Measurements from ENCODE around the gene CBX1.

- TF ChIP-seq, protein P1, sequence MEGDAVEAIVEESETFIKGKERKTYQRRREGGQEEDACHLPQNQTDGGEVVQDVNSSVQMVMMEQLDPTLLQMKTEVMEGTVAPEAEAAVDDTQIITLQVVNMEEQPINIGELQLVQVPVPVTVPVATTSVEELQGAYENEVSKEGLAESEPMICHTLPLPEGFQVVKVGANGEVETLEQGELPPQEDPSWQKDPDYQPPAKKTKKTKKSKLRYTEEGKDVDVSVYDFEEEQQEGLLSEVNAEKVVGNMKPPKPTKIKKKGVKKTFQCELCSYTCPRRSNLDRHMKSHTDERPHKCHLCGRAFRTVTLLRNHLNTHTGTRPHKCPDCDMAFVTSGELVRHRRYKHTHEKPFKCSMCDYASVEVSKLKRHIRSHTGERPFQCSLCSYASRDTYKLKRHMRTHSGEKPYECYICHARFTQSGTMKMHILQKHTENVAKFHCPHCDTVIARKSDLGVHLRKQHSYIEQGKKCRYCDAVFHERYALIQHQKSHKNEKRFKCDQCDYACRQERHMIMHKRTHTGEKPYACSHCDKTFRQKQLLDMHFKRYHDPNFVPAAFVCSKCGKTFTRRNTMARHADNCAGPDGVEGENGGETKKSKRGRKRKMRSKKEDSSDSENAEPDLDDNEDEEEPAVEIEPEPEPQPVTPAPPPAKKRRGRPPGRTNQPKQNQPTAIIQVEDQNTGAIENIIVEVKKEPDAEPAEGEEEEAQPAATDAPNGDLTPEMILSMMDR (IDR thresholded peaks at IDR 0.05): no peak
- TF ChIP-seq POLR2A (IDR thresholded peaks at IDR 0.05) (no peak), POLR2AphosphoS5 (IDR thresholded peaks at IDR 0.05) (no peak), EP300 (IDR thresholded peaks at IDR 0.05) (no peak)
These were observed 64.6 kb downstream of the CBX1 start for GRCh38 chr17:48036693-48037035.
